ENCODE measurements around the gene CACNA2D1. TPM values are rescaled to one million over a fixed set of nuclear protein-coding genes. Genes with fewer than 3 reads are reported as not detected.

Gene CACNA2D1
- total RNA-seq, 1 experiment from 2014 or later, result 9.8 TPM

DNA sequence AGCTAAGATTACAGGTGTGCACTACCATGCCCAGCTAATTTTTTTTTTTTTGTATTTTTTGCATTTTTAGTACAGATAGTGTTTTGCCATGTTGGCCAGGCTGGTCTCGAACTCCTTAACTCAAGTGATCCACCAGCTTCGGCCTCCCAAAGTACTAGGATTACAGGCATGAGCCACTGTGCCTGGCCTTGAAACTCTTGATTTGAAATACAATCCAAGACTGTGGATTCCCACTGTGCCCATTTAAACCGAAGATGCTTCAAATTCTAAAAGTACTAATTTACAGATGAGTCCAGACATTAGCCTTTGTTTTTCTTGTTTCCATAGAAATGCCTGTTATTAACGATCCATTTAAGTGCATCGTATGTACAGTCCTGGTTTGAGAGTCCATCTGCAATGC lies 130.9 kb downstream of the CACNA2D1 start:
- Histone ChIP-seq H3K4me1 (ENCODE audit: control insufficient read depth, insufficient read depth, low read length) (no peaks in the 10 kb centered on the region), H3K27me3 (ENCODE audit: control insufficient read depth, insufficient read depth, low read length) (no peaks in the 10 kb centered on the region), H3K9me3 (ENCODE audit: control insufficient read depth, insufficient read depth, low read depth, low read length) (no peaks in the 10 kb centered on the region), H3K36me3 (ENCODE audit: control insufficient read depth, insufficient read depth, low read length) (no peaks in the 10 kb centered on the region), H3K27ac (ENCODE audit: low read length) (no peak overlapping the region), H3K4me3 (ENCODE audit: low read depth in 2 of 2, low read length in 2 of 2) (no peak overlapping the region)
- TF ChIP-seq SIN3A (IDR thresholded peaks at IDR 0.05; ENCODE audit: borderline replicate concordance, insufficient read depth, low read depth, low read length) (no peak), TCF7L2 (IDR thresholded peaks at IDR 0.05; ENCODE audit: low read depth, low read length) (no peak), POLR2AphosphoS5 (IDR thresholded peaks at IDR 0.05; ENCODE audit: low read depth, low read length) (no peak)
- TF ChIP-seq, protein P1, sequence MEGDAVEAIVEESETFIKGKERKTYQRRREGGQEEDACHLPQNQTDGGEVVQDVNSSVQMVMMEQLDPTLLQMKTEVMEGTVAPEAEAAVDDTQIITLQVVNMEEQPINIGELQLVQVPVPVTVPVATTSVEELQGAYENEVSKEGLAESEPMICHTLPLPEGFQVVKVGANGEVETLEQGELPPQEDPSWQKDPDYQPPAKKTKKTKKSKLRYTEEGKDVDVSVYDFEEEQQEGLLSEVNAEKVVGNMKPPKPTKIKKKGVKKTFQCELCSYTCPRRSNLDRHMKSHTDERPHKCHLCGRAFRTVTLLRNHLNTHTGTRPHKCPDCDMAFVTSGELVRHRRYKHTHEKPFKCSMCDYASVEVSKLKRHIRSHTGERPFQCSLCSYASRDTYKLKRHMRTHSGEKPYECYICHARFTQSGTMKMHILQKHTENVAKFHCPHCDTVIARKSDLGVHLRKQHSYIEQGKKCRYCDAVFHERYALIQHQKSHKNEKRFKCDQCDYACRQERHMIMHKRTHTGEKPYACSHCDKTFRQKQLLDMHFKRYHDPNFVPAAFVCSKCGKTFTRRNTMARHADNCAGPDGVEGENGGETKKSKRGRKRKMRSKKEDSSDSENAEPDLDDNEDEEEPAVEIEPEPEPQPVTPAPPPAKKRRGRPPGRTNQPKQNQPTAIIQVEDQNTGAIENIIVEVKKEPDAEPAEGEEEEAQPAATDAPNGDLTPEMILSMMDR (IDR thresholded peaks at IDR 0.05), result no peak
- TF ChIP-seq, protein P2, sequence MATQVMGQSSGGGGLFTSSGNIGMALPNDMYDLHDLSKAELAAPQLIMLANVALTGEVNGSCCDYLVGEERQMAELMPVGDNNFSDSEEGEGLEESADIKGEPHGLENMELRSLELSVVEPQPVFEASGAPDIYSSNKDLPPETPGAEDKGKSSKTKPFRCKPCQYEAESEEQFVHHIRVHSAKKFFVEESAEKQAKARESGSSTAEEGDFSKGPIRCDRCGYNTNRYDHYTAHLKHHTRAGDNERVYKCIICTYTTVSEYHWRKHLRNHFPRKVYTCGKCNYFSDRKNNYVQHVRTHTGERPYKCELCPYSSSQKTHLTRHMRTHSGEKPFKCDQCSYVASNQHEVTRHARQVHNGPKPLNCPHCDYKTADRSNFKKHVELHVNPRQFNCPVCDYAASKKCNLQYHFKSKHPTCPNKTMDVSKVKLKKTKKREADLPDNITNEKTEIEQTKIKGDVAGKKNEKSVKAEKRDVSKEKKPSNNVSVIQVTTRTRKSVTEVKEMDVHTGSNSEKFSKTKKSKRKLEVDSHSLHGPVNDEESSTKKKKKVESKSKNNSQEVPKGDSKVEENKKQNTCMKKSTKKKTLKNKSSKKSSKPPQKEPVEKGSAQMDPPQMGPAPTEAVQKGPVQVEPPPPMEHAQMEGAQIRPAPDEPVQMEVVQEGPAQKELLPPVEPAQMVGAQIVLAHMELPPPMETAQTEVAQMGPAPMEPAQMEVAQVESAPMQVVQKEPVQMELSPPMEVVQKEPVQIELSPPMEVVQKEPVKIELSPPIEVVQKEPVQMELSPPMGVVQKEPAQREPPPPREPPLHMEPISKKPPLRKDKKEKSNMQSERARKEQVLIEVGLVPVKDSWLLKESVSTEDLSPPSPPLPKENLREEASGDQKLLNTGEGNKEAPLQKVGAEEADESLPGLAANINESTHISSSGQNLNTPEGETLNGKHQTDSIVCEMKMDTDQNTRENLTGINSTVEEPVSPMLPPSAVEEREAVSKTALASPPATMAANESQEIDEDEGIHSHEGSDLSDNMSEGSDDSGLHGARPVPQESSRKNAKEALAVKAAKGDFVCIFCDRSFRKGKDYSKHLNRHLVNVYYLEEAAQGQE (IDR thresholded peaks at IDR 0.05; ENCODE audit: insufficient read depth in 1 of 2, low read depth in 2 of 2, low read length in 1 of 2), result no peak
- BruUV-seq (replicated peaks), result no TSS peak
- ATAC-seq, result no peak
- ChIA-PET POLR2A (no interaction called here), CTCF (no interaction called here)
- intact Hi-C loops (cut with micrococcal nuclease; ENCODE audit: unreplicated experiment) (no loop called here), in situ Hi-C loops (cut with HindIII; ENCODE audit: low pct_unique_long_range_greater_than_20kb, low sequenced_read_pairs) (no loop called here)
- no peak for DNase-seq (ENCODE audit: low read depth, low spot score)

DNA sequence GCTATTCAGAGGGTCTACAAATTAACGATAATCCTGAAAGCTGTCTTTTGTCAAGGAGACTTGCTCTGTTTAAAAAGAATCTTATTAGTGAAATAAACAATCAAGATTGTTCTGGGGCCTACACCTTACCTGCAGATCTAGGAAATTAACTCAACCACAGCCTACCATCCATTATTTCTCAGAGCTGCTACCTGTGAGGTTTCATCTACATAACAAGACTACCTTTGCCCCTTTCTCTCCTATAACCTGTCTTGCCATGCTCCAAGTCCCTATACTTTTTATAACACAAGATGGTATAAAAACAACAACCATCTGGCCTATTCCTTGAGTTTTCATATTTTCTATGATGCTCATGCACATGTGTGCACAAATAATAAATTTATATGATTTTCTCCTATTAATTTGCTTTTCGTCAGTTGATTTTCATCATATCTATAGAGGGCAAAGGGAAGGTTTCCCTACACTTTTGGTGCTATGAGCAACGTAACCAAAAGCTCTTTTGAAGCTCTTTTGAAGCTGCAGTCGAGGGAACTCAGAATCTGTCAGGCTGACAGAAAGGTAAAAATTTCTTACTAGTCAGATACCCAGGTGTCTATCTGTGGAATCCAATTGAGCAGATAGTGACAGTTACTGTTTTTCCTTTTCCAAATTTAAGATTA lies 138.1 kb downstream of the CACNA2D1 start:
- no peaks in the 10 kb centered on the region for H3K36me3 ChIP-seq (ENCODE audit: control insufficient read depth, insufficient read depth, low read length)
- no peaks in the 10 kb centered on the region for H3K4me1 ChIP-seq (ENCODE audit: control insufficient read depth, insufficient read depth, low read length)
- no TSS peak for BruUV-seq (replicated peaks)
- ATAC-seq (no peak), DNase-seq (ENCODE audit: low read depth, low spot score) (no peak)
- in situ Hi-C loops (cut with HindIII; ENCODE audit: low pct_unique_long_range_greater_than_20kb, low sequenced_read_pairs), result no loop called here
- no peak overlapping the region for H3K27ac ChIP-seq (ENCODE audit: low read length)
- ChIA-PET CTCF (no interaction called here), POLR2A (no interaction called here)
- TF ChIP-seq SIN3A (IDR thresholded peaks at IDR 0.05; ENCODE audit: borderline replicate concordance, insufficient read depth, low read depth, low read length) (no peak), TCF7L2 (IDR thresholded peaks at IDR 0.05; ENCODE audit: low read depth, low read length) (no peak), POLR2AphosphoS5 (IDR thresholded peaks at IDR 0.05; ENCODE audit: low read depth, low read length) (no peak)
- TF ChIP-seq, protein P1 (IDR thresholded peaks at IDR 0.05), result no peak
- TF ChIP-seq, protein P2 (IDR thresholded peaks at IDR 0.05; ENCODE audit: insufficient read depth in 1 of 2, low read depth in 2 of 2, low read length in 1 of 2), result no peak
- H3K9me3 ChIP-seq (ENCODE audit: control insufficient read depth, insufficient read depth, low read depth, low read length), result no peaks in the 10 kb centered on the region
- no peak overlapping the region for H3K4me3 ChIP-seq (ENCODE audit: low read depth in 2 of 2, low read length in 2 of 2)
- no peaks in the 10 kb centered on the region for H3K27me3 ChIP-seq (ENCODE audit: control insufficient read depth, insufficient read depth, low read length)
- intact Hi-C loops (cut with micrococcal nuclease; ENCODE audit: unreplicated experiment), result no loop called here
